ENCODE results near the gene MAGEA2. TPM values are rescaled to one million over a fixed set of nuclear protein-coding genes. Genes with fewer than 3 reads are reported as not detected.
"Not testable (repeated sequence)": the region's sequence is repeated elsewhere in the genome, so short reads cannot be mapped to it uniquely, and the experiment has no call there.

MAGEA2 gene
- total and polyA plus RNA-seq, 2 of the 8 experiments (the other 6 are each of a cell fraction or from before 2014, with no cell fraction given) = 0.77 TPM; not detected in 1

DNA sequence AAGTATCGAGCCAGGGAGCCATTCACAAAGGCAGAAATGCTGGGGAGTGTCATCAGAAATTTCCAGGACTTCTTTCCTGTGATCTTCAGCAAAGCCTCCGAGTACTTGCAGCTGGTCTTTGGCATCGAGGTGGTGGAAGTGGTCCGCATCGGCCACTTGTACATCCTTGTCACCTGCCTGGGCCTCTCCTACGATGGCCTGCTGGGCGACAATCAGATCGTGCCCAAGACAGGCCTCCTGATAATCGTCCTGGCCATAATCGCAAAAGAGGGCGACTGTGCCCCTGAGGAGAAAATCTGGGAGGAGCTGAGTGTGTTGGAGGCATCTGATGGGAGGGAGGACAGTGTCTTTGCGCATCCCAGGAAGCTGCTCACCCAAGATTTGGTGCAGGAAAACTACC lies 17.1 kb downstream of the MAGEA2 start:
- H3K36me3 ChIP-seq (ENCODE audit: control insufficient read depth in 2 of 4, insufficient read depth in 4 of 4, low read length in 3 of 4); H3K27me3 ChIP-seq (replicated peaks in 1 of 4; ENCODE audit: control insufficient read depth in 3 of 4, extremely low read depth in 1 of 4, insufficient read depth in 3 of 4, low read length in 3 of 4); H2BK12ac ChIP-seq (ENCODE audit: low read depth, low read length); H2AFZ ChIP-seq (ENCODE audit: low read length); DNase-seq (ENCODE audit: low read depth in 1 of 2, low spot score in 2 of 2); POLR2A ChIA-PET (ENCODE audit: partially characterized antibody); H3K23ac ChIP-seq (ENCODE audit: insufficient read length); H4K8ac ChIP-seq (ENCODE audit: extremely low read depth, insufficient read depth, low read length); FAIRE-seq; H4K91ac ChIP-seq (replicated peaks; ENCODE audit: insufficient read length, low read length); H3K4me2 ChIP-seq (ENCODE audit: insufficient read depth in 1 of 2, low read depth in 2 of 2, low read length in 2 of 2); H3K79me1 ChIP-seq (ENCODE audit: low read depth, low read length); H2BK5ac ChIP-seq (ENCODE audit: low read depth, low read length); H3K56ac ChIP-seq (replicated peaks; ENCODE audit: insufficient read length, low read depth, low read length); H2BK120ac ChIP-seq (replicated peaks; ENCODE audit: low read depth, low read length); CTCF ChIA-PET (ENCODE audit: partially characterized antibody); H3K18ac ChIP-seq (ENCODE audit: extremely low read depth, low read length); H3K4ac ChIP-seq (replicated peaks; ENCODE audit: insufficient read length, low read depth, low read length); H3K4me3 ChIP-seq (ENCODE audit: extremely low read depth in 1 of 4, insufficient read depth in 2 of 4, low read depth in 3 of 4, low read length in 4 of 4); H3K9ac ChIP-seq (replicated peaks in 1 of 4; ENCODE audit: extremely low read depth in 1 of 4, low read depth in 3 of 4, low read length in 3 of 4); H3K9me3 ChIP-seq (ENCODE audit: insufficient read depth in 2 of 2, low read depth in 1 of 2, low read length in 1 of 2); H2BK15ac ChIP-seq (ENCODE audit: low read length); H3K23me2 ChIP-seq (ENCODE audit: low read depth, low read length); H3K79me2 ChIP-seq (ENCODE audit: control insufficient read depth in 1 of 2, insufficient read depth in 2 of 2, low read length in 2 of 2); H3K14ac ChIP-seq (ENCODE audit: insufficient read length); H2AK5ac ChIP-seq (ENCODE audit: low read depth, low read length); H4K5ac ChIP-seq (ENCODE audit: insufficient read length, low read depth, low read length); H2BK20ac ChIP-seq (ENCODE audit: low read length); H3K4me1 ChIP-seq (replicated peaks in 1 of 4; ENCODE audit: control insufficient read depth in 3 of 4, insufficient read depth in 4 of 4, low read length in 3 of 4); H3K27ac ChIP-seq (ENCODE audit: low read depth, low read length); H4K20me1 ChIP-seq (replicated peaks in 1 of 2; ENCODE audit: control insufficient read depth in 1 of 2, insufficient read depth in 2 of 2, low read length in 2 of 2): not testable (repeated sequence)
- 91% methylated on average over 5 of the region's 12 CpGs; no CpG with 5 or more reads in 1 of the 2 experiments for WGBS, 2 experiments (ENCODE audit: extremely low coverage in 1 of 2, insufficient coverage in 1 of 2, insufficient read length in 1 of 2, insufficient replicate concordance in 2 of 2, low coverage in 1 of 2, low lambda C conversion rate in 2 of 2, missing lambda C conversion rate in 1 of 2)
